Epithelial cell of esophagus (primary cell): ENCODE measurements around the gene DMBX1.

Experiments used
- DNase-seq: peaks from one replicate; pipeline ENCODE4 v3.0.0; 2010; ENCODE audit warnings: low read depth
- H3K4me3 ChIP-seq: 2 replicates; pipeline ENCODE4 v1.5.1; 2011; ENCODE audit warnings: mild to moderate bottlenecking, low read length, control low read depth
- TF ChIP-seq, protein P1 (sequence below): IDR thresholded peaks from 2 replicates; pipeline ENCODE4 v1.5.1; 2011; ENCODE audit warnings: low read depth, mild to moderate bottlenecking, low read length, control low read depth, inconsistent platforms; ENCODE audit not compliant: insufficient read depth; ENCODE audit errors: missing control alignments

The DMBX1 gene

DNA sequence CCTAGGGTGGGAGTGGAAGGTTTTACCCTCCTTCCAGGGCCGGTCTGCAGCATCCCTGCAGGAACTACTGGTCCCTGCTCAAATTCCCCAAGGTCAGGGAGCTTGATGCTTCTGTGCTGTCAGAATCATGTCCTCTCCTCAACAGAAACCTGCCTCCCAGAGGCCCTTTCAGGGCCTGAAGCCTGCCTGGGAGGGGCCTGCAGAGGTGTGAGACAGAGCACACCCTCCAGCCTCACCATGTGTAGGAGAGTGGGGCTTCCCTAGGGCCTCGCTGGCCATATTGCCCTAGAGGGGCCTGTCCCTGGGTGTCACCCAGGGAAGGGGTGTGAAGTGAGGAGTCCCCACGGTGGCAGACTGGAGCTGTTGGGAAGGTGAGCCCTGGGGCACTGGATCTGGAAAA is 40.7 kb downstream of the DMBX1 start:
- no peak overlapping the region for H3K4me3 ChIP-seq
- no peak for DNase-seq
- TF ChIP-seq, protein P1, sequence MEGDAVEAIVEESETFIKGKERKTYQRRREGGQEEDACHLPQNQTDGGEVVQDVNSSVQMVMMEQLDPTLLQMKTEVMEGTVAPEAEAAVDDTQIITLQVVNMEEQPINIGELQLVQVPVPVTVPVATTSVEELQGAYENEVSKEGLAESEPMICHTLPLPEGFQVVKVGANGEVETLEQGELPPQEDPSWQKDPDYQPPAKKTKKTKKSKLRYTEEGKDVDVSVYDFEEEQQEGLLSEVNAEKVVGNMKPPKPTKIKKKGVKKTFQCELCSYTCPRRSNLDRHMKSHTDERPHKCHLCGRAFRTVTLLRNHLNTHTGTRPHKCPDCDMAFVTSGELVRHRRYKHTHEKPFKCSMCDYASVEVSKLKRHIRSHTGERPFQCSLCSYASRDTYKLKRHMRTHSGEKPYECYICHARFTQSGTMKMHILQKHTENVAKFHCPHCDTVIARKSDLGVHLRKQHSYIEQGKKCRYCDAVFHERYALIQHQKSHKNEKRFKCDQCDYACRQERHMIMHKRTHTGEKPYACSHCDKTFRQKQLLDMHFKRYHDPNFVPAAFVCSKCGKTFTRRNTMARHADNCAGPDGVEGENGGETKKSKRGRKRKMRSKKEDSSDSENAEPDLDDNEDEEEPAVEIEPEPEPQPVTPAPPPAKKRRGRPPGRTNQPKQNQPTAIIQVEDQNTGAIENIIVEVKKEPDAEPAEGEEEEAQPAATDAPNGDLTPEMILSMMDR = no peak

GRCh38 chr1:46530791-46531409 is 41.3 kb downstream of the DMBX1 start:
- DNase-seq = peak; percentile 63
- H3K4me3 ChIP-seq = no peak overlapping the region
- TF ChIP-seq, protein P1 = peak; percentile 51

DNA sequence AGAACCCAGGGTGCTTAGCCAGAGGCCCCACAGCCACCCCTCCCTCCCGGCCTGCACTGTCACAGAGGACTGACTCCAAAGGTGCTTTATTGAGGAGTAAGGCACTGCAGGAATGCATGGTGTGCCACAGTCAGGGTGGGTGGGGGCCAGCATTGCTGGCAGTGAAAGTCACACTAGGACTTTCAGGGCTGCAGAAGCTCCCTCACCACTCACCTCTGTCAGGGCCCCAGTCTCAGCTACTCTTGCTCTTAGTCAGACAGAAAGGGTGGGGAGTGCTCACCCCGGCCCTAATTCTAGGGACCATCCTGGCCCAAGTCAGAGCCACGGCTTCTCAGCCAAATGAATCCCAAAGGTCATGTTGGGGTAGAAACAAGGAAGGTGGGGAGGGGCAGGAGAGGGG is 42.5 kb downstream of the DMBX1 start:
- TF ChIP-seq, protein P1 = no peak
- H3K4me3 ChIP-seq = no peak overlapping the region
- DNase-seq = no peak

GRCh38 chr1:46532498-46533178 is 43.0 kb downstream of the DMBX1 start:
- TF ChIP-seq, protein P1 = peak; percentile 44

DNA sequence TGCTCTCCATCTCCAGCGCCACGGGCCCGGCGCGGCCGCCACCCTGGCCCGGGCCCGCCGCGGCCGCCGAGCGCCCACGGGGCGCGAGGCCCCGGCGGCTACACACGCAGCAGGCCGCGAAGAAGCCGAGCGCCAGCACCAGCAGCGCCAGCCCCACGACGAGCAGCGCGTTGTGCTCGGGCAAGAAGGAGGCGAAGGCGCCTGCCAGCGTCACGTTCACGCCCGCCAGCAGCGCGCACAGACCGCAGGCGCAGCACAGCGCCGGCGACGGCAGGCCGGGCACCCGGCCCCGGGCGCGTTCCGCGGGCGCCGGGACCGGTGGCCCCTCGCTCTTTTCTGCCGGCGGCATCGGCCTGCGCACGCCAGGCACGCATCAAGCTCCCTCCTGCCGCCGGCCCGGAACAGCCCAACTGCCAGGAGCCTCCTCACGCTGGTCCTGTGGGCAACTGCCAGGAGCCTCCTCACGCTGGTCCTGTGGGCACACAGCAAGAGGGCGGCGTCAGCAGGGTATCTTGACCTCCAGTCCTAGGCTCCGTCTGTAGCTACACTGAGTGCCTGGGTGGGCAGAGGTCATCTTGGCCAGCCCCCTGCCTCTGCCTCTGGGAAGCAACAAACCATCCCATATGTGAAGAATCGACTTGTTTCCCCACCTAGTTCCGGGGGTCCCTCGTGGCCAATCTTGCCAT is 43.7 kb downstream of the DMBX1 start:
- TF ChIP-seq, protein P1 = no peak
- DNase-seq = peak; percentile 42
- H3K4me3 ChIP-seq = no peak overlapping the region

More at GRCh38 chr1:46532498-46533178, 43.0 kb downstream of the DMBX1 start:
- peak; percentile 54 for DNase-seq
- H3K4me3 ChIP-seq = no peak overlapping the region

- H3K4me3 ChIP-seq = no peak overlapping the region
- peak; percentile 55 for DNase-seq
- TF ChIP-seq, protein P1 = peak; percentile 64
Observed at GRCh38 chr1:46535063-46535462, 45.4 kb downstream of the DMBX1 start.
